ENCODE measurements around the gene TAAR2. TPM values are rescaled to one million over a fixed set of nuclear protein-coding genes. Genes with fewer than 3 reads are reported as not detected.
"Not testable (repeated sequence)": the region's sequence is repeated elsewhere in the genome, so short reads cannot be mapped to it uniquely, and the experiment has no call there.

TAAR2 gene
- polyA plus RNA-seq, 6 donors from 2014 or later, result not detected

DNA sequence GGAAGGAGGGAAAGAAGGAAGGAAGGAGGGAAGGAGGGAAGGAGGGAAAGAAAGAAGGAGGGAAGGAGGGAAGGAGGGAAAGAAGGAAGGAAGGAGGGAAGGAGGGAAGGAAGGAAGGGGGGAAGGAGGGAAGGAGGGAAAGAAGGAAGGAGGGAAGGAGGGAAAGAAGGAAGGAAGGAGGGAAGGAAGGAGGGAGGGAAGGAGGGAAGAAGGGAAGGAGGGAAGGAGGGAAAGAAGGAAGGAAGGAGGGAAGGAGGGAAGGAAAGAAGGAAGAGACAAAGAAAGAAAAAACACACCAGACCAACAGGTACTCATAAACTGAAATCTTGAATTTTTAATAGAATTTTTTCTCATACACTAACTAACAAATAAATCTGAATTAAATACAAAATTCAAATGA lies 23.2 kb downstream of the TAAR2 start:
- H3K4me1 Mint-ChIP-seq; H3K27ac Mint-ChIP-seq; H3K36me3 Mint-ChIP-seq; DNase-seq; H3K4me3 Mint-ChIP-seq; ATAC-seq (ENCODE audit: low read depth in 2 of 2); H3K9me3 Mint-ChIP-seq: not testable (repeated sequence)
- peaks cover 9 to 20% (median 14%) of the 10 kb centered on the region in 3 donors for H3K27me3 Mint-ChIP-seq

DNA sequence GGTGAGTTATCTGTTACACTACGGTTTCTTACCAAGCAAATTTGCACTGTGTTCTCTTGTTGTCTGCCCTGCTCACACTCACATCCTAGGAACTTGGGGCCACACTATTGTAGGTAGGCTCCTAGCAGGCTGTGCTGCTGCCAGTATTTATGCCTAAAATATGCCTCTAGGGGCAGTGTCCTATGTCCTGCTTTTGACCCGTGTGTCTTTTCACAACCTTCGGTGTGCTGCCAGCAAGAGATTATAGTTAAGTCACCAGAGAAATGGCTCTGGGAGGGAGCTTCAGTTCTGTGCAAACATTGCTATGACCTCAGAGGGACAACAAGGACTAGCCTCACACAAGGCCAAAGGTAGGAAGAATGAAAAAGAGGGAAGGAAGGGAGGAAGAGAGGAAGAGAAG lies 25.6 kb downstream of the TAAR2 start:
- Mint-ChIP-seq H3K4me3 (no peak overlapping the region), H3K4me1 (no peaks in the 10 kb centered on the region), H3K27ac (no peak overlapping the region), H3K36me3 (peaks cover 0 to 6% of the 10 kb centered on the region in 2 donors), H3K9me3 (no peaks in the 10 kb centered on the region), H3K27me3 (peaks cover 9 to 22% (median 13%) of the 10 kb centered on the region in 3 donors)
- ATAC-seq (ENCODE audit: low read depth in 2 of 2), result peak in 1 of 2 donors; percentile 27
- no peak for DNase-seq

DNA sequence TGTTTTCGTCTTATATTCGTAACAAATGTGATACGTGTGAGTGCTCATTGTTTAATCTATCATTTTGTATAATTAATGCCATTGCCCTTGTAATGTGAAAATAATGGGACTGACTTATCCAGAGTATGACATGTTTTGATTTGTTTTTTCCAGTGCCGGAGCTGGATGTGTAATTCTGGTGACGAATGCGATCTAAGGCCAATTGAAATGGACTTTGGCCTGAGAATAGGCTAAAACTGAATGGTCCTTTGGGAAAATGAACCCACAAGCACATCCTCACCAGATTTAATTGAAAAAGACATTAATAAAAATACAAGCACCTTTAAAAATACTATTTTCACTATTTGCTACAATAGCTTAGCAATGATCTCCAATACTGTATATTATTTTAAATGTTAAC lies 27.9 kb downstream of the TAAR2 start:
- Mint-ChIP-seq H3K4me1 (peaks cover 3 to 6% (median 6%) of the 10 kb centered on the region in 3 donors), H3K36me3 (peaks cover 0 to 6% of the 10 kb centered on the region in 2 donors), H3K27me3 (peaks cover 10 to 22% (median 13%) of the 10 kb centered on the region in 3 donors), H3K27ac (no peak overlapping the region), H3K4me3 (no peak overlapping the region), H3K9me3 (no peaks in the 10 kb centered on the region)
- no peak for DNase-seq
- no peak for ATAC-seq (ENCODE audit: low read depth in 2 of 2)

DNA sequence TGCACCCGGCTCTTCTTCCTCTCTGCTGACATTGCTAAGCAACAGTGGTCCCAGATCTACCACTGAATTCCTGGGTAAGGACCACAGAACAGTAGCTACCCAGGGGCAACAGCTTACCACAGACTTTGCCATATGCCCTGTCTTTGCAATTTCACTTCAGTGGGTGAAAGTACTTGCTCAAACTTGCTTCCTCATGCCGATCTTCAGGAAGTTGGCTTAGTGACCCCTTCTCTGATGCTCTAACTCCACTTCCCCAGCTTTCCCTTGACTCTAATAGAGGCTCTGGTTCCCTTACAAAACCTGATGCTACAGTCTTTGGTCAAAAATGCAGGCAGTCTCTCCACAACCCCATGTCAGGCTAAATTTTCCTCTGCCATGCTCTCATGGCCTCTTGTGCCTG lies 31.2 kb downstream of the TAAR2 start:
- Mint-ChIP-seq H3K27ac (peak overlapping the region in 1 of 6 donors; percentile 50), H3K27me3 (peaks cover 5 to 19% (median 11%) of the 10 kb centered on the region in 3 donors), H3K9me3 (no peaks in the 10 kb centered on the region), H3K4me3 (no peak overlapping the region), H3K4me1 (peaks cover 3 to 6% (median 6%) of the 10 kb centered on the region in 3 donors), H3K36me3 (no peaks in the 10 kb centered on the region)
- DNase-seq (no peak), ATAC-seq (ENCODE audit: low read depth in 2 of 2) (peak in 1 of 2 donors; percentile 14)

DNA sequence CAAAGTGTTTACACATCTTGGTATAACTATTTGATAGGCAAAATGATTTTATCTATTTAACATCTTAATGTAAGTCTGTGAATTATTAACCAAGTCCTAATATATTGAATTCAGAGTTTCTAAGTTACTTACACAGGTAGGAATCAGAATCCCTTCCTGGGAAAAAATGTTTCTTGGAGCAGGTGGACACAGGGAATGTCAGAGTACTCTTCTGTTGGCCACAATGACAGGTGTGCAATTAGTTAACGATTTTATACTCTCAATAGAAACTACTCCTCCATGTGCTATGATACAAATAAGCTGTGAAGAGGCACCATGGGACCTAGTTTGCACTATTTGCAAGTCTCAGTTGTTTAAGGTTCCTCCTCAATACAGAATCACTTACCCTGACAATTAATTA lies 33.7 kb downstream of the TAAR2 start:
- H3K4me1 Mint-ChIP-seq, result peaks cover 3 to 6% (median 6%) of the 10 kb centered on the region in 3 donors
- H3K27ac Mint-ChIP-seq, result no peak overlapping the region
- H3K36me3 Mint-ChIP-seq, result no peaks in the 10 kb centered on the region
- peaks cover 15 to 30% (median 16%) of the 10 kb centered on the region in 3 donors for H3K27me3 Mint-ChIP-seq
- H3K4me3 Mint-ChIP-seq, result no peak overlapping the region
- no peak for DNase-seq
- ATAC-seq (ENCODE audit: low read depth in 2 of 2), result no peak
- peaks cover 0 to 5% (median 0%) of the 10 kb centered on the region in 7 donors for H3K9me3 Mint-ChIP-seq

DNA sequence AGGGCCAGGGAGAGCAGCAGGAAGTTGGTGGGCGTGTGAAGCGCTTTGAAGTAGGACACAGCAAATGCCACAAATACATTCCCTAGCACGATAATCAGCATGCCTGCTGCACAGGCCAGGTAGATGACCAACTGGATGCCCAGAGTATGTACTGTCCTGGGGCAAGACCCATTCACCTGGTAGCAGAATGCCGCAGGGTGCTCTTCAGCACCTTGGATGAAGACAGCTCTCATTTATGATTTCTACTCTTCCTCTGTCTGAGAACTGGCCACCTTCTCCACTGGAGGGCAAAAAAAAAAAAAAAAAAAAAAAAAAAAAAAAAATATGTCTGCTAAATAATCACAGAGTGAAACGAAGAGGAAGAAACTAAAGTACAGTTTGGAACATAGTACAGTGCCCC lies 34.6 kb downstream of the TAAR2 start, which contains the start of gene TAAR5:
Gene TAAR5 (minus strand): TSS at position 288 of the 400 bp plus-strand sequence. CDS start 55 bp downstream, at position 233.
- Mint-ChIP-seq H3K36me3 (no peaks in the 10 kb centered on the region), H3K4me1 (peaks cover 3 to 6% (median 6%) of the 10 kb centered on the region in 3 donors), H3K27me3 (peaks cover 15 to 27% (median 19%) of the 10 kb centered on the region in 3 donors), H3K4me3 (no peak within 1 kb of the TSS), H3K9me3 (peaks cover 0 to 5% (median 0%) of the 10 kb centered on the region in 7 donors), H3K27ac (peak within 1 kb of the TSS in 1 of 6 donors; percentile 65)
- ATAC-seq (ENCODE audit: low read depth in 2 of 2), result no peak
- DNase-seq, result no peak

DNA sequence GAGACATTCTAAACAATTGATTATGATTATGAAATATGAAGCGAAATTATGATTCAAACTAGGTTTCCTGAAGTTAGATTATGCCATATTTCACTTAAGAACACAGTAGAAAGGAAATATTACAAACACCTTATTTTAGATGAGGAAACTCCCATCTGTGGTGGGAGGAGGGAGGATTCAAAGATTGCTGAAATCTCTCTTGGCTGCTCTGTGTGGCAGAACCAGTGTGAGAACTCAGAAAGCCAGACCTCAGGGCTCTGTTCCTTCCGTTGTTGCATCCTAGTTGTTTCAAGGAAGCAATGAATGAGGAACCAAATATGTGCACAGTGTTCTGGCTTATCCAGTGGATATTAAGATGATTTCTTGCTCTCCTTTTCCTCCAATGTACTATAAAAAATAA lies 36.7 kb downstream of the TAAR2 start:
- DNase-seq, result no peak
- no peaks in the 10 kb centered on the region for H3K36me3 Mint-ChIP-seq
- H3K27me3 Mint-ChIP-seq, result peaks cover 15 to 40% (median 28%) of the 10 kb centered on the region in 3 donors
- ATAC-seq (ENCODE audit: low read depth in 2 of 2), result no peak
- no peak overlapping the region for H3K4me3 Mint-ChIP-seq
- no peaks in the 10 kb centered on the region for H3K4me1 Mint-ChIP-seq
- no peak overlapping the region for H3K27ac Mint-ChIP-seq
- peaks cover 0 to 5% (median 0%) of the 10 kb centered on the region in 7 donors for H3K9me3 Mint-ChIP-seq

DNA sequence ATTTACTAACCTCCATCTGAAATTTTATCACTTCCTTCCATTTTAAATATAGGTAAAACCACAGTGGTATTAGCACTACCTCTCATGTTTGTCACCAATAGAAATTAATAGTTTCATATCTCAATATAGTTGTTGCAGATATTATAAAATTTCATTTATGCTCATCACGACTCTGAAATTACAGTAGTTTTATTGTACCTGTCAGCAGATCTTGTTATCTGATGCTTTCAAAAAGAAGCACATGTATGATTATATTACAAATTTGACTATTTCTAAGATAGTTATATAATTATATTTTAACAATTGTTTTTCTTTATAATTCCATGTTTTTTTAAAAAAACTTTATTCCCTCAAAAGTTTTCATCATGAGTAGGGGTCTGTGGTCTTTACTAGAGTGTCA lies 39.4 kb downstream of the TAAR2 start:
- H3K4me3 Mint-ChIP-seq, result no peak overlapping the region
- ATAC-seq (ENCODE audit: low read depth in 2 of 2), result no peak
- no peaks in the 10 kb centered on the region for H3K36me3 Mint-ChIP-seq
- H3K27ac Mint-ChIP-seq, result no peak overlapping the region
- H3K4me1 Mint-ChIP-seq, result no peaks in the 10 kb centered on the region
- H3K9me3 Mint-ChIP-seq, result peaks cover 0 to 5% (median 2%) of the 10 kb centered on the region in 7 donors
- no peak for DNase-seq
- peaks cover 10 to 56% (median 39%) of the 10 kb centered on the region in 3 donors for H3K27me3 Mint-ChIP-seq

DNA sequence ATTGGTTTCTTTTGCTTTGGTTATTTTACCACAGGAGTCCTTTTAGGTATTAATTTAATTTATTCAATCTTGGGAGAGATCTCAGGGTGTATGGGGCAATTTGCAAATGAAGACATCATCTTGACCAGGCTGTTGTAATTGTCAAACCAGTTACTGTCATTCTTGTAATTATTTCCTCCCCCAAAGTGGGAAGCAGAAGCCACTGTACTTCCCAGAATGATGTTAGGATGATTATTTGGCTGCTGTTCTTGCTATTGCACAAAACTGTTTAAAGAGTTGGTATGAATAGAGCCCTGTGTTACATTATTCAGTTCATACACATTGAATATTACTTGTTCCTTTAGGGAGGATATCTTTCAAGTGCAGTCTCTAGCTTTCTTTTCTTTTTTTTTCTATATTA lies 52.3 kb downstream of the TAAR2 start:
- ATAC-seq (ENCODE audit: low read depth in 2 of 2) (no peak), DNase-seq (no peak)
- Mint-ChIP-seq H3K9me3 (peaks cover 0 to 2% (median 0%) of the 10 kb centered on the region in 7 donors), H3K27ac (no peak overlapping the region), H3K36me3 (no peaks in the 10 kb centered on the region), H3K4me1 (no peaks in the 10 kb centered on the region), H3K4me3 (no peak overlapping the region), H3K27me3 (peaks cover 18 to 40% (median 36%) of the 10 kb centered on the region in 3 donors)

DNA sequence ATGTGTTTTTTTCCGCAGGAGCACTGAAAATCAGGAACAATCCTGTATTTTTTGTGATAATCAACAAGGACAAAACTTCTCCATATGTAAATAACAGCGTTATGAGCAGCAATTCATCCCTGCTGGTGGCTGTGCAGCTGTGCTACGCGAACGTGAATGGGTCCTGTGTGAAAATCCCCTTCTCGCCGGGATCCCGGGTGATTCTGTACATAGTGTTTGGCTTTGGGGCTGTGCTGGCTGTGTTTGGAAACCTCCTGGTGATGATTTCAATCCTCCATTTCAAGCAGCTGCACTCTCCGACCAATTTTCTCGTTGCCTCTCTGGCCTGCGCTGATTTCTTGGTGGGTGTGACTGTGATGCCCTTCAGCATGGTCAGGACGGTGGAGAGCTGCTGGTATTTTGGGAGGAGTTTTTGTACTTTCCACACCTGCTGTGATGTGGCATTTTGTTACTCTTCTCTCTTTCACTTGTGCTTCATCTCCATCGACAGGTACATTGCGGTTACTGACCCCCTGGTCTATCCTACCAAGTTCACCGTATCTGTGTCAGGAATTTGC lies 53.8 kb downstream of the TAAR2 start, which contains the start of gene TAAR6:
Gene TAAR6 (plus strand): TSS at position 102 of the 557 bp plus-strand sequence. CDS start 0 bp downstream, at position 102.
- no peak within 1 kb of the TSS for H3K27ac Mint-ChIP-seq

DNA sequence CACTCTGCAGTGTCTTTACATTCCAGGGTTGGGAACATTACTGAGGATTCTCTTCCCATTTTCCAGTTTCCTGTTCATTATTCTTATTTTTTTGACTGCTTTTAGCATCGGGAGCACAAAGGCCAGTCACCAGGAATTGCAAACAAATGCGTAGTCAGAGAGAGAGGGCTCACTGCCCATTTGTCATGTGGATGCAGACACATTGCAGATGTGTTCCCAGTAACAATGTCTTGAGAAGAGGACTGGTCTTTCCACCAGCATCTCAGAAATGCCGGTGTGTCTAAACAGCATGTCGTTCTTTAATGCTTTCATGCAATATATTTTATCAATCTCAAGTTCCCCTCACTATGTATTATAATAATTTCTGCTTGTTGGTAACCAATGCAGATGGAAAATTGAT lies 54.9 kb downstream of the TAAR2 start:
- no peaks in the 10 kb centered on the region for H3K9me3 Mint-ChIP-seq
- DNase-seq, result no peak
- H3K4me1 Mint-ChIP-seq, result no peaks in the 10 kb centered on the region

More for the DNA sequence above, 53.8 kb downstream of the TAAR2 start, which contains the start of gene TAAR6:
- DNase-seq (no peak), ATAC-seq (ENCODE audit: low read depth in 2 of 2) (no peak)
- Mint-ChIP-seq H3K9me3 (no peaks in the 10 kb centered on the region), H3K36me3 (no peaks in the 10 kb centered on the region), H3K4me1 (no peaks in the 10 kb centered on the region), H3K4me3 (no peak within 1 kb of the TSS), H3K27me3 (peaks cover 16 to 40% (median 36%) of the 10 kb centered on the region in 3 donors)

DNA sequence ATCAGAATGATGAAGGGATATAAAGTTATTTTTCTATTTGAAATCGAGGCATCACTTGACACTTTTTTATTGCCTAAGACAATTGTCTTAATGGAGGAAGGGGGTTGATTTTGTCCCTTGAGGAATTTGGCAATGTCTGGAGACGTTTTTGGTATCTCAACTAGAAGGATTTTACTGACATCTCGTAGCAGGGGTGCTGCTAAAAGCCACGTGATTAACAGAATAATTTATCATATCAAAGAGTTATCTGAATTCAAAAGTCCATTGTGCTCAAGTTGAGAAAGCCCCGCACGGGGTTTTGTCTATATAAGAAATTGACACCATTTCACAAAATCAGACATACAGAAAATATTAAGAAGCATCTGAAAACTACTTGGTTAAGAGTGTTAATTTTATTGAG lies 55.5 kb downstream of the TAAR2 start:
- no peaks in the 10 kb centered on the region for H3K4me1 Mint-ChIP-seq
- peaks cover 9 to 40% (median 27%) of the 10 kb centered on the region in 3 donors for H3K27me3 Mint-ChIP-seq
- H3K36me3 Mint-ChIP-seq, result no peaks in the 10 kb centered on the region
- no peak overlapping the region for H3K4me3 Mint-ChIP-seq
- no peak for DNase-seq
- no peak overlapping the region for H3K27ac Mint-ChIP-seq
- no peak for ATAC-seq (ENCODE audit: low read depth in 2 of 2)
- no peaks in the 10 kb centered on the region for H3K9me3 Mint-ChIP-seq

More for the DNA sequence above, 54.9 kb downstream of the TAAR2 start:
- H3K27ac Mint-ChIP-seq, result no peak overlapping the region
- no peak for ATAC-seq (ENCODE audit: low read depth in 2 of 2)
- no peaks in the 10 kb centered on the region for H3K36me3 Mint-ChIP-seq
- no peak overlapping the region for H3K4me3 Mint-ChIP-seq
- peaks cover 11 to 45% (median 33%) of the 10 kb centered on the region in 3 donors for H3K27me3 Mint-ChIP-seq

DNA sequence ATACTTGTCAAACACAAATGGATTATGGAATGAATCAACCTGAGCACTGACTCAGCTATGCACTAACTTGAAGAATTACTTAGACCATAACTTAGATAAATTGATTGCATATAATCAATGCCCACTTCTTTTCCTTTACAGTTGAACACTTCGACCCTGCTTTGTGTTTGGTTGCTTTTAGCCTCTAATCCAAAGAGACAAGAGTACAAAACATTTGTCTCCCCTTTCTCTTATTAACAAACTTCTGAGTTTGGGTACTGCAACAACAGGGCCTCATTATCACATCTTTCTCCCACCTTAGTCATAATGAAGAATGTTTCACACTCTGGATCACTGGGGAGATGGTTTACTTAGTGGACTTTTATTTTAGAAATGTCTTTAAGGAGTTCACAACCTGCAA lies 56.5 kb downstream of the TAAR2 start:
- DNase-seq (no peak), ATAC-seq (ENCODE audit: low read depth in 2 of 2) (no peak)
- H3K36me3 Mint-ChIP-seq, result no peaks in the 10 kb centered on the region
- no peak overlapping the region for H3K4me3 Mint-ChIP-seq
- H3K9me3 Mint-ChIP-seq, result no peaks in the 10 kb centered on the region
- H3K27me3 Mint-ChIP-seq, result peaks cover 11 to 39% (median 23%) of the 10 kb centered on the region in 3 donors
- H3K4me1 Mint-ChIP-seq, result no peaks in the 10 kb centered on the region
- H3K27ac Mint-ChIP-seq, result no peak overlapping the region
